OCI-LY7 (cell line): ENCODE results near the gene CA11. TPM values are rescaled to one million over a fixed set of nuclear protein-coding genes. Genes with fewer than 3 reads are reported as not detected.
"Not testable (repeated sequence)": the region's sequence is repeated elsewhere in the genome, so short reads cannot be mapped to it uniquely, and the experiment has no call there.

Source experiments
- BruUV-seq: library from RNA; stranded (reverse); fragments of 400-500 nt; replicated peaks from 2 replicates; lab custom pipeline; 2021; lab: Mats Ljungman, UMichigan
- CTCF ChIA-PET: fragments of 300-600 bp; sonication (Branson Sonifier 250); formaldehyde crosslinking; loops from one replicate; lab custom pipeline; 2022; ENCODE audit warnings: antibody characterized with exemption; ENCODE audit not compliant: unreplicated experiment; lab: Charles Lee
- POLR2A ChIA-PET: fragments of 300-600 bp; sonication (Branson Sonifier 250); formaldehyde crosslinking; loops from one replicate; lab custom pipeline; 2022; ENCODE audit warnings: antibody characterized with exemption; lab: Charles Lee
- DNase-seq: peaks from one replicate; pipeline ENCODE4 v3.0.0-alpha.2; 2015; ENCODE audit warnings: low spot score
- H2AFZ ChIP-seq: fragments of 200-600 bp; sonication (generic), shearing (Covaris generic); 2 replicates; pipeline ENCODE4 v1.6.1; 2014; ENCODE audit warnings: mild to moderate bottlenecking, antibody characterized with exemption, low read length, moderate library complexity
- H3K27ac ChIP-seq: fragments of 200-600 bp; sonication (generic); 2 replicates; pipeline ENCODE4 v1.5.1; 2014; ENCODE audit warnings: mixed run types, low read depth, mild to moderate bottlenecking, moderate library complexity, low read length, inconsistent platforms; ENCODE audit not compliant: poor library complexity, severe bottlenecking
- H3K36me3 ChIP-seq: fragments of 200-600 bp; sonication (generic); 2 replicates; pipeline ENCODE4 v1.6.1; 2014; ENCODE audit warnings: mild to moderate bottlenecking, antibody characterized with exemption, low read length, moderate library complexity, mixed read lengths; ENCODE audit not compliant: insufficient read depth
- H3K4me1 ChIP-seq: fragments of 200-600 bp; sonication (generic); 2 replicates; pipeline ENCODE4 v1.5.1; 2014; ENCODE audit warnings: mild to moderate bottlenecking, low read length; ENCODE audit not compliant: insufficient read depth, poor library complexity, severe bottlenecking
- H3K4me2 ChIP-seq: fragments of 200-600 bp; sonication (generic); 2 replicates; pipeline ENCODE4 v1.6.1; 2014; ENCODE audit warnings: mild to moderate bottlenecking, low read length
- H3K4me3 ChIP-seq: fragments of 200-600 bp; sonication (generic); 2 replicates; pipeline ENCODE4 v1.5.1; 2014; ENCODE audit warnings: mild to moderate bottlenecking, low read depth, low read length; ENCODE audit not compliant: poor library complexity, severe bottlenecking
- H3K79me2 ChIP-seq: fragments of 200-600 bp; sonication (generic); 2 replicates; pipeline ENCODE4 v1.6.1; 2016; ENCODE audit warnings: low read depth, mild to moderate bottlenecking, low read length, moderate library complexity, mixed read lengths; ENCODE audit not compliant: insufficient read depth
- H3K9me2 ChIP-seq: fragments of 200-600 bp; sonication (generic); 2 replicates; pipeline ENCODE4 v1.6.1; 2016; ENCODE audit warnings: mild to moderate bottlenecking, low read length, mixed read lengths; ENCODE audit not compliant: insufficient read depth
- H3K9me3 ChIP-seq: fragments of 200-600 bp; sonication (generic); 2 replicates; pipeline ENCODE4 v1.6.1; 2014; ENCODE audit warnings: mild to moderate bottlenecking, mixed run types, low read length, mixed read lengths
- H4K20me1 ChIP-seq: fragments of 200-600 bp; sonication (generic); 2 replicates; pipeline ENCODE4 v1.6.1; 2014; ENCODE audit warnings: mild to moderate bottlenecking, antibody characterized with exemption, low read length, moderate library complexity, mixed read lengths; ENCODE audit not compliant: insufficient read depth
- CTCF ChIP-seq: fragments of 200-600 bp; sonication (generic); conservative IDR thresholded peaks from 2 replicates; pipeline ENCODE4 v1.5.1; 2014; ENCODE audit warnings: mild to moderate bottlenecking, antibody characterized with exemption, low read length, moderate library complexity, mixed read lengths
- EZH2phosphoT487 ChIP-seq: fragments of 200-600 bp; sonication (generic); IDR thresholded peaks from 2 replicates; pipeline ENCODE4 v1.6.1; 2018; ENCODE audit warnings: low read depth, borderline replicate concordance, mild to moderate bottlenecking, mixed run types, antibody characterized with exemption, low read length, moderate library complexity, mixed read lengths
- intact Hi-C: fragments of 100-400 bp; cut with micrococcal nuclease; formaldehyde crosslinking; loops from one replicate; pipeline ENCODE4 v1.10.0; 2022; ENCODE audit not compliant: unreplicated experiment
- total RNA-seq, 2 experiments: library from RNA; depleted of rRNA in 1 of 2; stranded (reverse); fragments of >200 nt in 1 of 2; shearing (Covaris generic) in 1 of 2; gene quantifications; 2 replicates each; pipeline ENCODE4 v1.2.3, GENCODE V29; 2014 to 2022

Gene CA11
- total RNA-seq, 2 experiments from 2014 or later, result 2.5 to 10.8 TPM

DNA sequence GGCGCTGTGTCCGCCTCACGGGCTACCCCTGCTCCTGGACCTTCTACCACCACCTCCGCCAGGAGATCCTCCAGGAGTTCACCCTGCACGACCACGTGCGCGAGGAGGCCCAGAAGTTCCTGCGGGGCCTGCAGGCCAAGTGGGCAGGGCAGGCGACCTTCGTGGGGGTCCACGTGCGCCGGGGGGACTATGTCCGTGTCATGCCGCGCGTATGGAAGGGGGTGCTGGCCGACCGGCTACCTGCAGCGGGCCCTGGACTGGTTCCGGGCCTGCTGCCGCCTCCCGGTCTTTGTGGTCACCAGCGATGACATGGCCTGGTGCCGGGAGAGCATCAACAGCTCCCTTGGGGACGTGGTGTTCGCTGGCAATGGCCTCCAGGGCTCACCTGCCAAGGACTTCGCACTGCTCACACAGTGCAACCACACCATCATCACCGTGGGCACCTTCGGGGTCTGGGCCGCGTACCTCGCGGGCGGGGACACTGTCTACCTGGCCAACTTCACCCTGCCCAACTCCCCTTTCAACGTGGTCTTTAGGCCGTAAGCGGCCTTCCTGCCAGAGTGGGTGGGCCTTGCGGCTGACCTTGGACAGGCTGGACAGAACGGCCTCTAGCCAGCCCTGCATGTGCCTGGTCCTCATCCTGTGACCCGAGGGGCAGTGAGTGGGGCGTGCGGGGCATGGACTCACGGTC, 34.6 kb upstream of the CA11 start:
- TF ChIP-seq CTCF (no peak), EZH2phosphoT487 (no peak)
- Histone ChIP-seq H3K9me3 (no peaks in the 10 kb centered on the region), H4K20me1 (no peaks in the 10 kb centered on the region), H3K27ac (no peak overlapping the region), H3K4me2 (no peak overlapping the region), H3K9me2 (no peaks in the 10 kb centered on the region), H3K36me3 (no peaks in the 10 kb centered on the region), H2AFZ (no peak overlapping the region), H3K4me3 (no peak overlapping the region), H3K79me2 (no peaks in the 10 kb centered on the region), H3K4me1 (no peaks in the 10 kb centered on the region)
- intact Hi-C loops, result no loop called here
- ChIA-PET CTCF (no interaction called here), POLR2A (interaction anchor here (0.6 kb wide), 1 partner anchor 28 kb away, joined by 4 read pairs; no protein-coding TSS in a partner anchor)
- no peak for DNase-seq
- BruUV-seq, result no TSS peak

DNA sequence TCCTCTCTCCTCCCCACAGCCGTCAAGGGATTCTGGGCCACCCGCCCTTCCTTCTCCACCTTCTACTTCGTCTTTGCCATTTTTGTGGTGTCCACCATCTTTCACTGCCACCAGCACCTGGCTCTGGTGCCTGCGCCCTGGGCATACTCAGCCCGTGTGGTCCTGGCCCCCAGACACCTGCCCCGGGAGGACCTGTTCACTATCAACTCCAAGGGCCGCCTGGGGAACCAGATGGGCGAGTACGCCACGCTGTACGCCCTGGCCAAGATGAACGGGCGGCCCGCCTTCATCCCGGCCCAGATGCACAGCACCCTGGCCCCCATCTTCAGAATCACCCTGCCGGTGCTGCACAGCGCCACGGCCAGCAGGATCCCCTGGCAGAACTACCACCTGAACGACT, 34.0 kb upstream of the CA11 start:
- intact Hi-C loops, BruUV-seq, H3K36me3 ChIP-seq, H2AFZ ChIP-seq, H3K4me1 ChIP-seq, POLR2A ChIA-PET, H3K79me2 ChIP-seq, H3K4me3 ChIP-seq, H3K9me2 ChIP-seq, H3K9me3 ChIP-seq, DNase-seq, H4K20me1 ChIP-seq, H3K4me2 ChIP-seq, H3K27ac ChIP-seq, CTCF ChIA-PET: not testable (repeated sequence)

DNA sequence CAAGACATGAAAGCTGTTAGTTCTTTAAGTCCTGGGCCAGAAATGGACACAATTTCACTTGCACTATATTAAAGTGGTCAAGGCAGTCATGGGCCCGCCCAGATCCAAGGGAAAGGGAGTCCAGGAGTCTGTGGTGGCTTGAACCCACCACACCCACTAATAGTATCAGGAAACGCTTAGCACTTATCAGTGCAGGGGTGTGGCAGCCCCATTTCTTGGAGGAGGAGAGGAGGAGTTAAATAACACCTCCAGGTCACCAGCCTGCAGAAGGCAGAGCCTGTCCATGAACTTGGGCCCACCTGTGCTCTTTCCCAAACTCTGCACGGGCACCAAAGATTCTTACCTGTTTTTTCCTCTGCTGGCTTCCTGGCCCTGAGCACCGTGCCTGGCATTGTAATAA, 32.2 kb upstream of the CA11 start:
- POLR2A ChIA-PET, result no interaction called here
- Histone ChIP-seq H3K4me2 (no peak overlapping the region), H3K9me2 (no peaks in the 10 kb centered on the region), H3K27ac (no peak overlapping the region), H2AFZ (no peak overlapping the region), H3K4me3 (no peak overlapping the region), H3K4me1 (peaks cover 2% of the 10 kb centered on the region), H3K36me3 (no peaks in the 10 kb centered on the region), H4K20me1 (no peaks in the 10 kb centered on the region), H3K79me2 (no peaks in the 10 kb centered on the region), H3K9me3 (no peaks in the 10 kb centered on the region)
- no peak for DNase-seq
- intact Hi-C loops, result no loop called here
- TF ChIP-seq EZH2phosphoT487 (no peak), CTCF (no peak)
- no TSS peak for BruUV-seq
- CTCF ChIA-PET, result no interaction called here
